ENCODE measurements around the gene CT47C1. TPM values are rescaled to one million over a fixed set of nuclear protein-coding genes. Genes with fewer than 3 reads are reported as not detected.

CT47C1 gene
- total and polyA plus RNA-seq, 2 of the 13 experiments (the other 11 are each of a cell fraction or from before 2014, with no cell fraction given) = not detected

GRCh38 chrX:119055687-119056086 is 17.1 kb upstream of the CT47C1 start (continued):
- no peak for TF ChIP-seq SIX4 (CRISPR knock-in tag; IDR thresholded peaks at IDR 0.05)
- TF ChIP-seq SMC3 (IDR thresholded peaks at IDR 0.05; ENCODE audit: low read length) = no peak
- no peak for TF ChIP-seq ZNF121 (CRISPR knock-in tag; IDR thresholded peaks at IDR 0.05)
- no peak for TF ChIP-seq ZBTB43 (CRISPR knock-in tag; conservative IDR thresholded peaks at IDR 0.05)

- Histone ChIP-seq H3K27me3 (ENCODE audit: control insufficient read depth in 1 of 2, insufficient read depth in 2 of 2, low read length in 2 of 2) (no peaks in the 10 kb centered on the region), H4K20me1 (ENCODE audit: insufficient read depth, low read length) (no peaks in the 10 kb centered on the region), H3K4me1 (ENCODE audit: insufficient read depth, low read length) (no peaks in the 10 kb centered on the region), H3K9ac (ENCODE audit: insufficient read depth, low read depth, low read length) (no peak overlapping the region), H3K27ac (ENCODE audit: extremely low read length, insufficient read depth, low read length) (no peak overlapping the region), H3K36me3 (replicated peaks in 1 of 2; ENCODE audit: control insufficient read depth in 1 of 2, insufficient read depth in 2 of 2, low read length in 2 of 2) (no peaks in the 10 kb centered on the region), H3K4me3 (replicated peaks in 1 of 3; ENCODE audit: insufficient read depth in 1 of 3, low read depth in 2 of 3, low read length in 3 of 3) (no peak overlapping the region), H2AFZ (ENCODE audit: low read length) (no peak overlapping the region), H3K4me2 (ENCODE audit: low read depth, low read length) (no peak overlapping the region), H3K9me3 (ENCODE audit: low read length) (no peaks in the 10 kb centered on the region), H3K79me2 (ENCODE audit: insufficient read depth, low read length) (no peaks in the 10 kb centered on the region)
- ChIA-PET POLR2A (no interaction called here), CTCF (ENCODE audit: low intra/inter-chr PET ratio, low total read pairs) (no interaction called here)
- 24% methylated on average over 3 of the region's 6 CpGs for WGBS (ENCODE audit: low lambda C conversion rate)
- no TSS peak for BruUV-seq (replicated peaks)
- no peak for ATAC-seq
- FAIRE-seq = no peak
- in situ Hi-C loops (cut with HindIII; ENCODE audit: extremely low pct_ligation_motif_present, low pct_unique_long_range_greater_than_20kb) (loop anchor here (10.0 kb wide), 1 partner anchor 218 kb away; no protein-coding TSS in a partner anchor), intact Hi-C loops (cut with micrococcal nuclease; ENCODE audit: unreplicated experiment) (no loop called here)
- no peak for DNase-seq (ENCODE audit: low spot score)
- TF ChIP-seq REXO4 (CRISPR knock-in tag; IDR thresholded peaks at IDR 0.05; ENCODE audit: borderline replicate concordance) (no peak), ZFP37 (CRISPR knock-in tag; IDR thresholded peaks at IDR 0.05; ENCODE audit: borderline replicate concordance) (no peak), PITX1 (CRISPR knock-in tag; IDR thresholded peaks at IDR 0.05) (no peak), ZNF292 (CRISPR knock-in tag; IDR thresholded peaks at IDR 0.05; ENCODE audit: borderline replicate concordance, low read depth) (no peak), NR2F6 (IDR thresholded peaks at IDR 0.05) (no peak), NR2F6 (CRISPR knock-in tag; IDR thresholded peaks at IDR 0.05) (no peak), HMGXB4 (CRISPR knock-in tag; IDR thresholded peaks at IDR 0.05; ENCODE audit: borderline replicate concordance in 1 of 2, low read depth in 1 of 2) (no peak), ZNF678 (CRISPR knock-in tag; IDR thresholded peaks at IDR 0.05) (no peak), ZNF136 (CRISPR knock-in tag; IDR thresholded peaks at IDR 0.05; ENCODE audit: low read depth) (no peak), ZNF510 (CRISPR knock-in tag; IDR thresholded peaks at IDR 0.05; ENCODE audit: low read depth) (no peak), HOXA3 (CRISPR knock-in tag; IDR thresholded peaks at IDR 0.05) (no peak), SETDB1 (CRISPR knock-in tag; IDR thresholded peaks at IDR 0.05; ENCODE audit: borderline replicate concordance) (no peak), HIC2 (CRISPR knock-in tag; IDR thresholded peaks at IDR 0.05; ENCODE audit: low read depth) (no peak), ZNF781 (CRISPR knock-in tag; IDR thresholded peaks at IDR 0.05; ENCODE audit: borderline replicate concordance, not compliant biosample characterization) (no peak), JUND (CRISPR knock-in tag; IDR thresholded peaks at IDR 0.05) (no peak)
Measured at GRCh38 chrX:119062750-119063374, 9.9 kb upstream of the CT47C1 start.

Measured in HepG2 (cell line).